Measurements from ENCODE around the gene PTPN5.

DNA sequence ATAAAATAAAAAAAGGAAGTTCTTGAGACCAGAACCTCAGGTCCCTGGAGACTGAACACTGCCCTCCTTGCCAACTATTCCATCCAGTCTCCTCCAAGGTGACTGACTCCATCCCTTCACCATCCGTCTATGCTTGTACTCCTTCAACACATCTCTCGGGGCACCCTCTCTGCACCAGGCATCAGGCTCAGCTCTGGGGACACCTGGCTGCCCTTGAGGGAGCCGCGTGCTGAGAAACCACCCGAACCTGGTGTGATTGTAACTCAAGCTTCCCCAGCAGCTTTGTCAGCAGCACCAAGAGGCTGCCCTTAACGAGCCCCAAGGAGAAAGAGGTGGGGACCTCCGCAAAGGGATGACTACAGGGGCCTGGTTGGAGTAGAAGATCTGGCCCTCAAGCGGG, 1.7 kb downstream of the PTPN5 start:
- TF ChIP-seq, protein P1, sequence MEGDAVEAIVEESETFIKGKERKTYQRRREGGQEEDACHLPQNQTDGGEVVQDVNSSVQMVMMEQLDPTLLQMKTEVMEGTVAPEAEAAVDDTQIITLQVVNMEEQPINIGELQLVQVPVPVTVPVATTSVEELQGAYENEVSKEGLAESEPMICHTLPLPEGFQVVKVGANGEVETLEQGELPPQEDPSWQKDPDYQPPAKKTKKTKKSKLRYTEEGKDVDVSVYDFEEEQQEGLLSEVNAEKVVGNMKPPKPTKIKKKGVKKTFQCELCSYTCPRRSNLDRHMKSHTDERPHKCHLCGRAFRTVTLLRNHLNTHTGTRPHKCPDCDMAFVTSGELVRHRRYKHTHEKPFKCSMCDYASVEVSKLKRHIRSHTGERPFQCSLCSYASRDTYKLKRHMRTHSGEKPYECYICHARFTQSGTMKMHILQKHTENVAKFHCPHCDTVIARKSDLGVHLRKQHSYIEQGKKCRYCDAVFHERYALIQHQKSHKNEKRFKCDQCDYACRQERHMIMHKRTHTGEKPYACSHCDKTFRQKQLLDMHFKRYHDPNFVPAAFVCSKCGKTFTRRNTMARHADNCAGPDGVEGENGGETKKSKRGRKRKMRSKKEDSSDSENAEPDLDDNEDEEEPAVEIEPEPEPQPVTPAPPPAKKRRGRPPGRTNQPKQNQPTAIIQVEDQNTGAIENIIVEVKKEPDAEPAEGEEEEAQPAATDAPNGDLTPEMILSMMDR (IDR thresholded peaks at IDR 0.05; ENCODE audit: insufficient read depth, low read length) = no peak
- TF ChIP-seq POLR2AphosphoS5 (IDR thresholded peaks at IDR 0.05; ENCODE audit: low read depth) (no peak), GABPA (IDR thresholded peaks at IDR 0.05; ENCODE audit: low read depth) (no peak)
- TF ChIP-seq, protein P2, sequence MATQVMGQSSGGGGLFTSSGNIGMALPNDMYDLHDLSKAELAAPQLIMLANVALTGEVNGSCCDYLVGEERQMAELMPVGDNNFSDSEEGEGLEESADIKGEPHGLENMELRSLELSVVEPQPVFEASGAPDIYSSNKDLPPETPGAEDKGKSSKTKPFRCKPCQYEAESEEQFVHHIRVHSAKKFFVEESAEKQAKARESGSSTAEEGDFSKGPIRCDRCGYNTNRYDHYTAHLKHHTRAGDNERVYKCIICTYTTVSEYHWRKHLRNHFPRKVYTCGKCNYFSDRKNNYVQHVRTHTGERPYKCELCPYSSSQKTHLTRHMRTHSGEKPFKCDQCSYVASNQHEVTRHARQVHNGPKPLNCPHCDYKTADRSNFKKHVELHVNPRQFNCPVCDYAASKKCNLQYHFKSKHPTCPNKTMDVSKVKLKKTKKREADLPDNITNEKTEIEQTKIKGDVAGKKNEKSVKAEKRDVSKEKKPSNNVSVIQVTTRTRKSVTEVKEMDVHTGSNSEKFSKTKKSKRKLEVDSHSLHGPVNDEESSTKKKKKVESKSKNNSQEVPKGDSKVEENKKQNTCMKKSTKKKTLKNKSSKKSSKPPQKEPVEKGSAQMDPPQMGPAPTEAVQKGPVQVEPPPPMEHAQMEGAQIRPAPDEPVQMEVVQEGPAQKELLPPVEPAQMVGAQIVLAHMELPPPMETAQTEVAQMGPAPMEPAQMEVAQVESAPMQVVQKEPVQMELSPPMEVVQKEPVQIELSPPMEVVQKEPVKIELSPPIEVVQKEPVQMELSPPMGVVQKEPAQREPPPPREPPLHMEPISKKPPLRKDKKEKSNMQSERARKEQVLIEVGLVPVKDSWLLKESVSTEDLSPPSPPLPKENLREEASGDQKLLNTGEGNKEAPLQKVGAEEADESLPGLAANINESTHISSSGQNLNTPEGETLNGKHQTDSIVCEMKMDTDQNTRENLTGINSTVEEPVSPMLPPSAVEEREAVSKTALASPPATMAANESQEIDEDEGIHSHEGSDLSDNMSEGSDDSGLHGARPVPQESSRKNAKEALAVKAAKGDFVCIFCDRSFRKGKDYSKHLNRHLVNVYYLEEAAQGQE (IDR thresholded peaks at IDR 0.05; ENCODE audit: insufficient replicate concordance, low read depth) = no peak

All from HL-60 (cell line).